Hepatocyte (in vitro differentiated cells): ENCODE results near the gene C20orf173. TPM values are rescaled to one million over a fixed set of nuclear protein-coding genes. Genes with fewer than 3 reads are reported as not detected.

Experiments used
- DNase-seq: peaks from one replicate; pipeline ENCODE4 v3.0.0-alpha.2; 2016; ENCODE audit warnings: low spot score
- H2AFZ ChIP-seq: fragments of 200-600 bp; sonication (generic); 2 replicates; pipeline ENCODE4 v1.6.0; 2016; ENCODE audit warnings: antibody characterized with exemption, mild to moderate bottlenecking
- H3K27ac ChIP-seq: fragments of 200-600 bp; sonication (generic); 2 replicates; pipeline ENCODE4 v1.5.1; 2016; ENCODE audit warnings: mild to moderate bottlenecking
- H3K27me3 ChIP-seq: fragments of 200-600 bp; sonication (generic); 2 replicates; pipeline ENCODE4 v1.6.1; 2016
- H3K36me3 ChIP-seq: fragments of 200-600 bp; sonication (generic); replicated peaks from 2 replicates; pipeline ENCODE4 v1.5.1; 2016; ENCODE audit warnings: low read depth; ENCODE audit not compliant: insufficient read depth
- H3K4me1 ChIP-seq: fragments of 200-600 bp; sonication (generic); 2 replicates; pipeline ENCODE4 v1.5.1; 2016; ENCODE audit warnings: mild to moderate bottlenecking, moderate library complexity; ENCODE audit not compliant: insufficient read depth
- H3K4me2 ChIP-seq: fragments of 200-600 bp; sonication (generic); 2 replicates; pipeline ENCODE4 v1.6.0; 2016
- H3K4me3 ChIP-seq: fragments of 200-600 bp; sonication (generic); 2 replicates; pipeline ENCODE4 v1.5.1; 2016; ENCODE audit warnings: mild to moderate bottlenecking
- H3K79me2 ChIP-seq: fragments of 200-600 bp; sonication (generic); 2 replicates; pipeline ENCODE4 v1.6.0; 2017; ENCODE audit warnings: mild to moderate bottlenecking
- H3K9me2 ChIP-seq: fragments of 200-600 bp; sonication (generic); replicated peaks from 2 replicates; pipeline ENCODE4 v1.6.0; 2017; ENCODE audit warnings: mild to moderate bottlenecking; ENCODE audit not compliant: insufficient read depth
- H3K9me3 ChIP-seq: fragments of 200-600 bp; sonication (generic); 2 replicates; pipeline ENCODE4 v1.5.1; 2016; ENCODE audit warnings: low read depth, mild to moderate bottlenecking
- H4K20me1 ChIP-seq: fragments of 200-600 bp; sonication (generic); 2 replicates; pipeline ENCODE4 v1.6.0; 2016; ENCODE audit warnings: mild to moderate bottlenecking; ENCODE audit not compliant: insufficient read depth, poor library complexity, severe bottlenecking
- EZH2 ChIP-seq: fragments of 200-600 bp; sonication (generic); IDR thresholded peaks from 2 replicates; pipeline ENCODE4 v1.6.1; 2016; ENCODE audit warnings: antibody characterized with exemption, mild to moderate bottlenecking, borderline replicate concordance
- EZH2phosphoT487 ChIP-seq: fragments of 200-600 bp; sonication (generic); IDR thresholded peaks from one replicate; pipeline ENCODE4 v1.6.1; 2018; ENCODE audit warnings: antibody characterized with exemption, mild to moderate bottlenecking, low read depth, moderate library complexity; ENCODE audit not compliant: unreplicated experiment, severe bottlenecking
- WGBS: methylation state at CpG from one replicate; pipeline ENCODE4 v1.1.6; 2016; ENCODE audit warnings: low lambda C conversion rate; ENCODE audit errors: missing lambda C conversion rate; 5-methylcytosine and 5-hydroxymethylcytosine counted together
- polyA plus RNA-seq: library from polyadenylated mRNA; unstranded; fragments of >200 nt; fragmentation: Nextera tagmentation; extraction: Ambion mirVana; gene quantifications from 2 replicates; pipeline ENCODE4 v1.2.1, GENCODE V29; 2016
- total RNA-seq: library from RNA; depleted of rRNA; stranded (reverse); fragments of >200 nt; gene quantifications from 2 replicates; pipeline ENCODE4 v1.2.3, GENCODE V29; 2014
- TF ChIP-seq, protein P1 (sequence below): fragments of 200-600 bp; sonication (generic); IDR thresholded peaks from 2 replicates; pipeline ENCODE4 v1.5.1; 2016; ENCODE audit warnings: antibody characterized with exemption, mild to moderate bottlenecking; ENCODE audit not compliant: poor library complexity

C20orf173 gene
- total and polyA plus RNA-seq, 2 experiments from 2014 or later: not detected

DNA sequence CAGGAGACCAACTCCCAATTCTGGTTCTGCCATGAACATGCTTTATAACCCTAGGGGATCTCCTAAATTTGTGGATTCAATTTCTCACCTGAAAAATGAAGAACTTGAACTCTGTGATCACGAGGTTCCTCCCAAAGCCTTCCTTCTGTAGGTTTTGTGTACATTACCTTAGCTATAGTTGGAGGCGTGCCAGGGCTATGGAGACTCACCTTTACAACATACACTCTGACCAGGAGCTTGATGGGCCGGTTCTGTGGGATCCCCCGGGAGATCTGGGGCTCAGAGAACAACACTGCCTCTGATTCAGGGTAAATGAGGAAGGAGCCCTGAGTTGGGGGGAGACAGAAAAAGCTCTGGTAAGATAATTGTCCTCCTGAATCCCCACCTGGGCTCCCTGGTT is 46.5 kb upstream of the C20orf173 start:
- peak; percentile 66 for DNase-seq
- peaks cover 3% of the 10 kb centered on the region for H3K4me1 ChIP-seq
- peak overlapping the region; percentile 48 for H3K27ac ChIP-seq
- H3K27me3 ChIP-seq: no peaks in the 10 kb centered on the region
- no peak for TF ChIP-seq EZH2
- TF ChIP-seq, protein P1, sequence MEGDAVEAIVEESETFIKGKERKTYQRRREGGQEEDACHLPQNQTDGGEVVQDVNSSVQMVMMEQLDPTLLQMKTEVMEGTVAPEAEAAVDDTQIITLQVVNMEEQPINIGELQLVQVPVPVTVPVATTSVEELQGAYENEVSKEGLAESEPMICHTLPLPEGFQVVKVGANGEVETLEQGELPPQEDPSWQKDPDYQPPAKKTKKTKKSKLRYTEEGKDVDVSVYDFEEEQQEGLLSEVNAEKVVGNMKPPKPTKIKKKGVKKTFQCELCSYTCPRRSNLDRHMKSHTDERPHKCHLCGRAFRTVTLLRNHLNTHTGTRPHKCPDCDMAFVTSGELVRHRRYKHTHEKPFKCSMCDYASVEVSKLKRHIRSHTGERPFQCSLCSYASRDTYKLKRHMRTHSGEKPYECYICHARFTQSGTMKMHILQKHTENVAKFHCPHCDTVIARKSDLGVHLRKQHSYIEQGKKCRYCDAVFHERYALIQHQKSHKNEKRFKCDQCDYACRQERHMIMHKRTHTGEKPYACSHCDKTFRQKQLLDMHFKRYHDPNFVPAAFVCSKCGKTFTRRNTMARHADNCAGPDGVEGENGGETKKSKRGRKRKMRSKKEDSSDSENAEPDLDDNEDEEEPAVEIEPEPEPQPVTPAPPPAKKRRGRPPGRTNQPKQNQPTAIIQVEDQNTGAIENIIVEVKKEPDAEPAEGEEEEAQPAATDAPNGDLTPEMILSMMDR: no peak
- H3K9me2 ChIP-seq: no peaks in the 10 kb centered on the region
- no peaks in the 10 kb centered on the region for H4K20me1 ChIP-seq
- WGBS: 71% methylated on average over 4 of the region's 4 CpGs
- H3K4me3 ChIP-seq: no peak overlapping the region
- H3K36me3 ChIP-seq: no peaks in the 10 kb centered on the region
- H3K79me2 ChIP-seq: no peaks in the 10 kb centered on the region
- no peak overlapping the region for H2AFZ ChIP-seq
- no peak overlapping the region for H3K4me2 ChIP-seq
- no peaks in the 10 kb centered on the region for H3K9me3 ChIP-seq

DNA sequence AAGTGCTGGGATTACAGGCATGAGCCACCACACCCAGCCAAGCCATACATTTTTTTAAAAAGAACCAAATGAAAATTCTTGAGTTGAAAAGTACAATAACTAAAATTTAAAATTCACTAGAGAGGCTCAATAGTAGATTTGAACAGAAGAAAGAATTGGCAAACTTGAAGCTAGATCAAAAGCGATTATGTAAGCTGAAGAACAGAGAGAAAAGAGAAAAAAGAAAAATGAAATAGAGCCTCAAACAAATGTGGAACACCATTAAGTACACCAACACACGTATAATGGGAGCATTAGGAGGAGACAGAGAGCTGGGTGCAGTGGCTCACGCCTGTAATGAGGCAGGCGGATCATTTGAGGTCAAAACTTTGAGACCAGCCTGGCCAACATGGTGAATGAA is 43.4 kb upstream of the C20orf173 start:
- Histone ChIP-seq H3K4me1 (peaks cover 3% of the 10 kb centered on the region), H3K36me3 (no peaks in the 10 kb centered on the region), H3K9me2 (no peaks in the 10 kb centered on the region), H3K79me2 (no peaks in the 10 kb centered on the region), H3K9me3 (no peaks in the 10 kb centered on the region), H3K27me3 (no peaks in the 10 kb centered on the region), H2AFZ (no peak overlapping the region), H3K4me2 (no peak overlapping the region), H3K27ac (no peak overlapping the region), H3K4me3 (no peak overlapping the region), H4K20me1 (no peaks in the 10 kb centered on the region)
- no peak for DNase-seq
- 93% methylated on average over 4 of the region's 4 CpGs for WGBS
- no peak for TF ChIP-seq EZH2phosphoT487

DNA sequence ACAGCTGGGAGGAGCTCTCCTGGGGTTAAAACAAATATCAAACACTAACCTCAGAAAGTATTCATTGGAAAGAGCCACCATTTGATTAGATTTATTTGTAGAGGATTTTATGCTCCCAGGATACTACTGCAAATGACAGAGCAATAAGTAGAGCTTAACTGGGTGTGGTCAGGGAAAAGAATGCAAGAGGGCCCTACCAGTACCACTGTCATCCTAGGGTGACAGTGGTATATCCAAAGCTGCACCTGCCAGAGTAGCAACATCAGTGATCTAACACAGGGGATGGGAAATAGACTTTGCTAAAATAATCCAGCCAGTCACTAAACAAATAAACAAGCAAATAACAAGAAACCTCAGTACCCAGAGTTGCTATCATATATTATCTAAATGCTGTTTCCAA is 42.1 kb upstream of the C20orf173 start:
- Histone ChIP-seq H3K27me3 (no peaks in the 10 kb centered on the region), H2AFZ (no peak overlapping the region), H4K20me1 (no peaks in the 10 kb centered on the region), H3K79me2 (no peaks in the 10 kb centered on the region), H3K36me3 (no peaks in the 10 kb centered on the region), H3K9me2 (no peaks in the 10 kb centered on the region), H3K4me2 (no peak overlapping the region), H3K27ac (no peak overlapping the region), H3K9me3 (no peaks in the 10 kb centered on the region), H3K4me1 (peaks cover 3% of the 10 kb centered on the region), H3K4me3 (no peak overlapping the region)
- no peak for DNase-seq
- TF ChIP-seq EZH2phosphoT487: no peak
- no peak for TF ChIP-seq EZH2
- TF ChIP-seq, protein P1: no peak

GRCh38 chr20:35568645-35569044 is 39.2 kb upstream of the C20orf173 start:
- Histone ChIP-seq H3K79me2 (no peaks in the 10 kb centered on the region), H3K27me3 (no peaks in the 10 kb centered on the region)
- peak; percentile 38 for DNase-seq

More at GRCh38 chr20:35568645-35569044, 39.2 kb upstream of the C20orf173 start:
- H3K9me2 ChIP-seq: no peaks in the 10 kb centered on the region
- no peaks in the 10 kb centered on the region for H3K4me1 ChIP-seq
- no peaks in the 10 kb centered on the region for H3K9me3 ChIP-seq
- H3K36me3 ChIP-seq: no peaks in the 10 kb centered on the region
- H2AFZ ChIP-seq: no peak overlapping the region
- H3K4me2 ChIP-seq: no peak overlapping the region
- WGBS: 15% methylated on average over 2 of the region's 2 CpGs
- H3K4me3 ChIP-seq: no peak overlapping the region
- TF ChIP-seq EZH2phosphoT487 (no peak), EZH2 (no peak)
- TF ChIP-seq, protein P1: peak; percentile 26
- H4K20me1 ChIP-seq: no peaks in the 10 kb centered on the region
- no peak overlapping the region for H3K27ac ChIP-seq
